IPS DF 6.9 (cell line): ENCODE data around the gene CTAGE8.
"Not testable (repeated sequence)": the region's sequence is repeated elsewhere in the genome, so short reads cannot be mapped to it uniquely, and the experiment has no call there.

Source experiments
- DNase-seq: peaks from one replicate; pipeline ENCODE4 v3.0.0-alpha.2; 2013; ENCODE audit warnings: low read depth, low spot score
- H3K27ac ChIP-seq: one replicate; pipeline ENCODE4 v1.5.1; 2013; ENCODE audit warnings: low read length, control low read depth
- H3K27me3 ChIP-seq: 2 replicates; pipeline ENCODE4 v1.6.1; 2013; ENCODE audit warnings: mild to moderate bottlenecking, low read length; ENCODE audit not compliant: control insufficient read depth, insufficient read depth
- H3K36me3 ChIP-seq: 2 replicates; pipeline ENCODE4 v1.6.1; 2013; ENCODE audit warnings: low read length; ENCODE audit not compliant: control insufficient read depth, insufficient read depth
- H3K4me1 ChIP-seq: 2 replicates; pipeline ENCODE4 v1.6.1; 2013; ENCODE audit warnings: low read length; ENCODE audit not compliant: control insufficient read depth, insufficient read depth
- H3K4me3 ChIP-seq: 2 replicates; pipeline ENCODE4 v1.5.1; 2013; ENCODE audit warnings: mild to moderate bottlenecking, low read length
- H3K9me3 ChIP-seq: 2 replicates; pipeline ENCODE4 v1.6.1; 2013; ENCODE audit warnings: low read length, inconsistent platforms; ENCODE audit not compliant: control insufficient read depth, insufficient read depth
- WGBS: extraction: QIAGEN DNeasy Blood & Tissue Kit; methylation state at CpG from one replicate; pipeline ENCODE4 v1.1.7; 2013; ENCODE audit warnings: mixed read lengths, missing lambda C conversion rate; ENCODE audit not compliant: insufficient read length, insufficient coverage; 5-methylcytosine and 5-hydroxymethylcytosine counted together

Gene CTAGE8

GRCh38 chr7:144291607-144292006 lies 22.5 kb upstream of the CTAGE8 start:
- not testable (repeated sequence) for H3K27me3 ChIP-seq, H3K36me3 ChIP-seq, H3K27ac ChIP-seq, H3K9me3 ChIP-seq, H3K4me3 ChIP-seq, H3K4me1 ChIP-seq, DNase-seq
- WGBS, result no CpG with 5 or more reads among the region's 4 CpGs

- H3K27ac ChIP-seq, H3K36me3 ChIP-seq, H3K4me3 ChIP-seq, H3K9me3 ChIP-seq, H3K27me3 ChIP-seq, DNase-seq, H3K4me1 ChIP-seq: not testable (repeated sequence)
- no CpG with 5 or more reads among the region's 3 CpGs for WGBS
These were observed 18.2 kb upstream of the CTAGE8 start for GRCh38 chr7:144287171-144287784.

- H3K9me3 ChIP-seq, H3K27me3 ChIP-seq, DNase-seq, H3K4me1 ChIP-seq, H3K27ac ChIP-seq, H3K36me3 ChIP-seq, H3K4me3 ChIP-seq: not testable (repeated sequence)
- WGBS, result no CpG with 5 or more reads among the region's 6 CpGs
These were observed 14.6 kb upstream of the CTAGE8 start for GRCh38 chr7:144283716-144284115.

DNA sequence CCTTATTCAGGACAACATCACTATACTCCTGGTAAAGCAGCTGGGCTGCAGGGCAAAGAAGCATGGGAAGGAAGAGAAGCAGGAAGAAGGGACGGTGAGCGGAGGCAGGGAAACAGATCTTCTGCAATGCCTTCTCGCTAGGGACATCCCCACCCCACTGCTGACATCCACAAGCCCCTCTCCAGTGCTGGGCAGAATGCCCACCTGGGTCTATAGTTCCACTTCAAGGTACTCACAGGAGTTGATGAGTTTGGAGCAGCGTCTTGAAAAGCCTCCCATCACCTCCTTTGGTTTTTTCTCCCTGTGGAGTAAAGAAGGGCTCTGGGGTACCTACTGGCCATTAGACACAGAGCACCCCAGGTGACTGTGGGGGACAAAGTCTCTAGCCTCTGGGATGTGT lies 13.4 kb upstream of the CTAGE8 start:
- not testable (repeated sequence) for H3K4me3 ChIP-seq, H3K9me3 ChIP-seq, H3K27me3 ChIP-seq, H3K4me1 ChIP-seq, DNase-seq, H3K27ac ChIP-seq, H3K36me3 ChIP-seq
- no CpG with 5 or more reads among the region's 4 CpGs for WGBS

- not testable (repeated sequence) for H3K9me3 ChIP-seq, H3K4me3 ChIP-seq, H3K27me3 ChIP-seq, H3K36me3 ChIP-seq, H3K27ac ChIP-seq, DNase-seq, H3K4me1 ChIP-seq
- no CpG with 5 or more reads among the region's 8 CpGs for WGBS
These were observed 12.9 kb upstream of the CTAGE8 start for GRCh38 chr7:144281981-144282380.

DNA sequence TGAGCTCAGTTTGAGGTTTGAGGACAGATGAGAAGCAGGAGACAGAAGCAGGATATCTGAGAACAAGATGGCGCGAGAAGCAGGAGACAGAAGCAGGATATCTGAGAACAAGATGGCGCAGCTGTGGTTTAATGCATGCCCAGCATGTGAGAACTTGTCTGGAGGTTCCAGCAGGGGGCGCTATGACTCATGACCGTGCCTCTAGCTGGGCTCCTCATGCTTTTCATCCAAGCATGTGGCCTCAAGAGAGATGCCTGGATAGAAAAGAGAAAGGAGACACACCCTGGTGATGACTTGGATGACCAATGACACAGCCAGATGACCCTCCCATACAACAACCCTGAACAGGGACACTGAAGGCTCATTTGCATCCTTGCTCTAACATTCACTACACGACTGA lies 10.9 kb upstream of the CTAGE8 start:
- H3K9me3 ChIP-seq, H3K4me1 ChIP-seq, H3K27ac ChIP-seq, H3K27me3 ChIP-seq, H3K36me3 ChIP-seq, DNase-seq, H3K4me3 ChIP-seq: not testable (repeated sequence)
- WGBS, result no CpG with 5 or more reads among the region's 6 CpGs

DNA sequence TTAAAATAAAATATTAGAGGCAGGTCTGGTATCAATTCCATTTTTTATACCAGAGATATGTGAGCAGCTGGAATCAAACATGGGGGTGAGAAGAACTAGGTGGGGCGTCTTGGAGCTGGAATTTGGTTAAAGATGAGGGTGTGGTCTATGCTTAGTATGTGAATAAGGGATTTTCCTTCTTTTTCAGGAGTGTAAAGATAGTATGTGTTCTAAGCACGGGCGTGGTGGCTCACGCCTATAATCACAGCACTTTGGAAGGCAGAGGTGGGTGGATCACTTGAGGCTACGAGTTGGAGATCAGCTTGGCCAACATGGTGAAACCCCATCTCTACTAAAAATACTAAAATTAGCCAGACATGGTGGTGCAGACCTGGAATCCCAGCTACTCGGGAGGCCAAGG lies 6.2 kb upstream of the CTAGE8 start:
- H3K36me3 ChIP-seq, DNase-seq, H3K9me3 ChIP-seq, H3K27me3 ChIP-seq, H3K4me3 ChIP-seq, H3K27ac ChIP-seq, H3K4me1 ChIP-seq: not testable (repeated sequence)
- WGBS, result no CpG with 5 or more reads among the region's 6 CpGs

DNA sequence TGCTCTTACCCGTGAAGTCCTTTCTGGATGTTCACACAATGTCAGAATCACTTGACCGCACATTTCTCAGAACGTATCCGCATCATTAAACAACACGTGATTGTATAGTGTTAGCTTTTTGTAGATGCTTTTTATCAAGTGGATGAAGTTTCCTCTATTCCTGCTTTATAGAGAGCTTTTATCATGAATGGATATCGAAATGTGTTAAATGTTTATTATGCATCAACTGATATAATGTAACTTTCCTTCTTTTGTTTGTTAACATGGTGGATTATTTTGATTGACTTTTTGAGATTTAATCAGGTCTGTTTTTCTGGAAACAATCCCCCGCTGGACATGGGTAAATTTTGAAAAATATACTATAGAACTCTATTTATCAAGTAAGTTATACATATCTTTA lies 4.4 kb downstream of the CTAGE8 start, which contains the start of gene OR2A7:
Gene OR2A7, minus strand, starts transcription at position 101 of the 400 bp plus-strand sequence. CDS start 5,164 bp downstream, outside the sequence.
- WGBS, result no CpG with 5 or more reads among the region's 7 CpGs
- not testable (repeated sequence) for DNase-seq, H3K9me3 ChIP-seq, H3K4me1 ChIP-seq, H3K27ac ChIP-seq, H3K36me3 ChIP-seq, H3K27me3 ChIP-seq, H3K4me3 ChIP-seq

DNA sequence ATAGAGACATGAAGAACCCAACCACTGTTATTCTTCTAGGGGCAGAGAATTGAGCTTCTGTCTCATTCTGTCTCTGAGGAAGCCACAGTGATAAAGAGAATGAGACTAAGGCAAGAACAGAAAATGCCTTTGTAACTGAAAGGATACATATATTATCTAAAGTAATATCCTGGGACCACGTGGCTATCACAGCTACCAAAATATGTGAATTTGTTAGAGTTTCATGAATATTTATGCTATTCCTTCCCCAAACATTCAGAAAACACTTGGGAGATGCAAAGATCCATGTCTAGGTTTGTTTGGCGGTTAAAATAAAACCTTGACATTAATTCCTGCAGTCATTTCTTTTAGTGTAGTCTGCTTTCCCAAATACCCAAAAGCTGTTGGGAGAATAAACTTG lies 7.0 kb downstream of the CTAGE8 start:
- not testable (repeated sequence) for H3K27ac ChIP-seq, DNase-seq, H3K36me3 ChIP-seq, H3K9me3 ChIP-seq, H3K4me1 ChIP-seq, H3K4me3 ChIP-seq, H3K27me3 ChIP-seq
- no CpG with 5 or more reads among the region's 2 CpGs for WGBS

GRCh38 chr7:144259067-144259466 lies 10.0 kb downstream of the CTAGE8 start:
- H3K36me3 ChIP-seq, H3K27me3 ChIP-seq, H3K9me3 ChIP-seq, H3K4me3 ChIP-seq, H3K27ac ChIP-seq, DNase-seq, H3K4me1 ChIP-seq: not testable (repeated sequence)
- no CpG with 5 or more reads among the region's 14 CpGs for WGBS

GRCh38 chr7:144256112-144256511 lies 13.0 kb downstream of the CTAGE8 start:
- Histone ChIP-seq H3K27me3 (no peaks in the 10 kb centered on the region), H3K4me1 (no peaks in the 10 kb centered on the region), H3K36me3 (no peaks in the 10 kb centered on the region), H3K9me3 (no peaks in the 10 kb centered on the region), H3K27ac (no peak overlapping the region), H3K4me3 (no peak overlapping the region)
- WGBS, result no CpG with 5 or more reads among the region's 3 CpGs
- DNase-seq, result no peak
